Glomerular endothelial cell (primary cell): Measurements from ENCODE around the gene FBXW2. TPM values are rescaled to one million over a fixed set of nuclear protein-coding genes. Genes with fewer than 3 reads are reported as not detected.
"Not testable (repeated sequence)": the region's sequence is repeated elsewhere in the genome, so short reads cannot be mapped to it uniquely, and the experiment has no call there.

Experiments used
- DNase-seq: peaks from one replicate; pipeline ENCODE4 v3.0.0-alpha.2; 2011; ENCODE audit warnings: low read depth, low spot score; ENCODE audit errors: extremely low read depth
- total RNA-seq: library from RNA; depleted of rRNA; stranded (reverse); fragments of >200 nt; gene quantifications from 2 replicates; pipeline ENCODE4 v1.2.3, GENCODE V29; 2015

FBXW2 gene
- total RNA-seq, result 41.8 and 49.8 TPM in 2 replicates

DNA sequence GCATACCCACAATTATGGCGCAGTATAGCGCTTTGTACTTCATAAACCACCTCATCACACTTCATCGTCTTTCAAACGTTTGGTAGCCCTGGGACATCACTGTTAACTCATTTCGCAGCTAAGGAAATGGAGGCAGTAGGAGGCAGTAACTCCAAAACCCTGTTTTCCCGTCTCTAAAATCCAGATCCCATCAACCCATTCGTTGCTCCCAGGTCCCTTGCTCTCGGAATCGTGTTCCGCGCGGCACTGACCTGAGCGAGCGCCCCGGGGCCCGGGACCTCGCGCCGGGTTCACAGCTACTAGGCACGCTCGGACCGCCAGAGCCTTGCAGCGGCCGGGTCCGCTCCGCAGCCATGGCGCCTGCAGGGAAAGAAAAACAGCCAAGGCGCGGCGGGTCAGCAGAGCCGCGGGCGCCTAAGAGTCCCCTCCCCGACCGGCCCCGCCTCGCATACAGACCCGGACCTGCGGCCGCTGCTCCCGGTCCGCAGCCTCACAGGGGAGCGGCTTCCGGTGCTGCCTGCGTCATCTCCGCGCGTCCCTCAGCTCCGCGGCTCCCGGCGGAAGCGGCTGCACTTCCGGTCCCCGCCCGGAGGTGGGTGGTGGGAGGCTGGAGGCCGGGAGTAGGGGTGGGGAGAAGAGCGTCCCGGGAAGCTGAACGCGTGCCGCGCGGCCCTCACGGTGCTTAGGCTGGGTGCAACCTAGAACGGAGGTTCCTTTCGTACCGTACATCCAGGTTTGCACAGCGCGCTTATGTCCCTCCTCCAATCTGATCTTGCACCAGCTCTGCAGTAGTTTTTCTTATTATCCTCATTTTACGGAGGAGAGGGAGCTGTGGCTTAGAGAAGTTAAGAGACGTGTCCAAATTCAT, at the start of gene FBXW2:
TSS of gene FBXW2 (minus strand) at position 519 of the 868 bp plus-strand sequence. CDS start 5,158 bp downstream, outside the sequence.
- no peak for DNase-seq

- no peak for DNase-seq
These were observed 48.9 kb upstream of the FBXW2 start for GRCh38 chr9:120841930-120842684.

DNA sequence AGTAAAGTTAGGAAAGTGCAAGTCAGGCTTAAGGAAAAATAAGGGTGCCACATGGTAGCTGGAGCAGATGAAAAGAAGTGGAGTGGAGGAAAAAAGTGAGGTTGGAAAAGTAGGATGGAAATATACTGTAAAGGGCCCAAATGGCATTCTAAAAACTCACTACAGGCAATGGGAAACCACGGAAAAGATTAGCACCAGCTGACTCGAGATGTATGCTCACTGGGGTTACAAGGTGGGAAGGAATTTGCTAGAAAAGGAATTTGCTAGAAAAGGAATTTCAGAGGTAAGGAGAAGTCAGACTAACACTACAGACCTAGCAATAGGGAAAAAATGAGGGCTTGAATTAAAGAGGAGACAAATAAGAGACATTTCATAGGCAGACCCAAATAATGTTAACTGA, 45.9 kb upstream of the FBXW2 start:
- DNase-seq, result no peak

DNA sequence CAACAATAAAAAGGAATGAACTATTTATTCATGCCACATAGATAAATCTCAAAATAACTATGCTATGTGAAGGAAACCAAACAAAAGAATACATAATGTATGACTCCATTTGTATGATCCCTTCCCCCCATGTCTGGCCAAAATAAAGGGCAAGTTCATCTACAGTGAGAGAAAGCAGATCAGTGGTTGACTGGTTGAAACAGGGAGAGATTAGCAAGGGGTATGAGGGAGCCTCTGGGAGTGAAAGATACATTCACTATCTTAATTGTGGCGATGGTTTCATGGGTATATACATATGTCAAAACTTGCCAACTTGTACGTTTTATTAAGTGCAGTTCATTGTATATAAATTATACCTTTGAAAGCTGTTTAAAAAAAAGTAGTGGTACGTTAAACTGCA, 44.7 kb upstream of the FBXW2 start:
- DNase-seq, result no peak

- DNase-seq, result no peak
These were observed 40.1 kb upstream of the FBXW2 start for GRCh38 chr9:120833325-120833724.

- DNase-seq, result no peak
These were observed 39.6 kb upstream of the FBXW2 start for GRCh38 chr9:120832807-120833206.

- DNase-seq, result no peak
These were observed 37.6 kb upstream of the FBXW2 start for GRCh38 chr9:120830865-120831264.

GRCh38 chr9:120830151-120830550, 36.9 kb upstream of the FBXW2 start:
- no peak for DNase-seq

- no peak for DNase-seq
These were observed 36.4 kb upstream of the FBXW2 start for GRCh38 chr9:120829650-120830049.

DNA sequence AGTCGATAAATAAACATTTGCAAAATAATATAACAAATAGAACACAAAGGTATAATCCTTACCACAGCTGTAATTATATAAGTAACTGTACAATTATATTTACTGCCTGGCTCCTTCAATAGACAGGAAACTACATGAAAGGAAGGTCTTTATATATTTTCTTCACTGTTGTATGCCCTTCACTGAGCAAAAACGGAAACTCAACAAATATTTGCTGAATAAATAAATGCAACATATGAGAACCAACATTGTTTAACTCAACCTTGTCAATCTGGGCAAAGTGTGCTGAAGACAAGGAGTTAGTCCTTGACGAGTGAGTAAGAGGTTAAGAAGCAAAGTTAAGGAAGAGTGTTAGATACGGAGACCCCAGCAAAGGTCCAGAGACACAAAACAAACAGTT, 26.9 kb upstream of the FBXW2 start:
- DNase-seq, result no peak

DNA sequence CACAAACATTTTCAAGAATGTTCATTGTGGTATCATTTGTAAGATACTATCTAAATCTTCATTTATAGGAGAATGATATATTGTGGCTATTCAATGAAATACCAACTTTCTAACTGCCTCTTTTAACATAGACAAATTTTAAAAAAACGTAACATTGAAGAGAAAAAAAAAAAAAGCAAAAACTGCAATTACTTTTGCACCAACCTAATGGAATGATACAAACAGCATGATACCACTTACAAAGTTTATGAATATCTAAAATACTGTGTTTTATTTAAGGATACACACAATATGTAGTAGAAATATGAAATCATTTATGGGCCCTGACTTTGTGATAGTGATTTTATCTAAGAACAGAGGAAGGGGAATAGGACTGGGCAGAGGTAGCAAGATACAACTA, 25.4 kb upstream of the FBXW2 start:
- DNase-seq, result no peak

- no peak for DNase-seq
These were observed 21.9 kb upstream of the FBXW2 start for GRCh38 chr9:120815075-120815474.

GRCh38 chr9:120808931-120809330, 15.7 kb upstream of the FBXW2 start:
- DNase-seq, result no peak

GRCh38 chr9:120807607-120808379, 14.6 kb upstream of the FBXW2 start:
- DNase-seq, result no peak

DNA sequence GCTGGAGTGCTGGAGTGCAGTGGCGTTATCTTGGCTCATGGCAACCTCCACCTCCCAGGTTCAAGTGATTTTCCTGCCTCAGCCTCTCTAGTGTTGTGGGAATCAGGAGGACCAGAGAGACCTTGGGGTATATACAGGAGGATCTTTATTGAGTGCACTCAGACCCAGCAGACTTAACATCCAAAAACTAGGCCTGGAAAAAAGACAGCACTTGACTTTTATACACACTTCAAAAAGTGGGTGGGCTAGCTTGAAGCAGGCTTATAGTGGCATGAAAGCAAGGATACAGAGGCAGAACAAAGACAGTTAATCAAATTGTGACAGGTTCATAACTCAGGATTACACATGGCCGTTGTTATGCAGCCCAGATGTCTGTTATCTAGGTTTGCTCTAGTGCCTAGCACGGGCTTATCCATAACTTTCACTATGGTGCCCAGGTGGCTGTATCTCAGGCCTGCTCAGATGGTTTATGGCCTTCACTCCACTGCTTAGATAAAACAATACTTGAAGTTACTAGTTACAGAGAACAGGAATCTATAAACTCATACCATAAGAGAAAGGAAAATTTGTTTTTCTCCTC, 11.7 kb upstream of the FBXW2 start:
- not testable (repeated sequence) for DNase-seq

- DNase-seq, result no peak
These were observed 8.2 kb upstream of the FBXW2 start for GRCh38 chr9:120801441-120801840.

- no peak for DNase-seq
These were observed 2.1 kb downstream of the FBXW2 start for GRCh38 chr9:120791161-120791560.

DNA sequence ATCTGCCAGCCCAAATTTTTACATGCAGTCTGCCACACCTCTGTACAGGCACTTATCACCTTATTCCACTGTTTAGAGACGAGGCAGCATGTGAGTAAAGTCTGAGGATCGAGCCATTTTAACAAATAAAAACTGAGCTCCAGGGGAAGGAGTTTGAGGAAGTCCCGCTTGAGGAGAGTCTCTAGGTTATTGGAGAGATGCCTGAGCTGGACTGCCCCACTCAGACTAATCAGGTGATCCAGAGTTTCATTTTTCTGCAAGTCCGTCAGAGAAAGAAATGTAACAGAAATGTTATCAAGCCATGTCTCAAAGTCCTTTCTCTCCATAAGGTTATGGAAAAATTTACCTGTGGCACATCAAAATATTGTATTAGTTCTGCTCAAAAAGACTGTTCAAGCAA, 5.3 kb downstream of the FBXW2 start:
- DNase-seq, result no peak

DNA sequence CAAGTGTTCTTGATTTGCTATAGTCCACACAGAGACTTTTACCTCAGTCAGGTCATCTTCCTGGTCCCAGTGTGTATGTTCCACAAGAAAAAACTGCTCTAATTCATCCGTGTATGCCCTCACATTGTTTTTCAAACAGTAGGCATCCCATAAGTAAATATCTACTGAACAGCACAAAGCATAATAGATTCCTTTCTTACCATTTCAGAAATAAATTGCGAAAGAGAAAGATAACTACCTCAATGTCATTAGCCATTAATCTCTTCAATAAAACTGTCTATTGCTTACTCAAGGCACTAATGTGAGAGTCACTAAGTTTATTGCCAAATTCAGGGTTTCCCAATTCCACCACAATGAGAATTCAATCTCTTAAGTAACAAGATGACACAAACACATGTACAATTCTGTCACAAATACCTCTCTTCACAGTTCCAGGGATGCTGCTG, 9.6 kb downstream of the FBXW2 start:
- DNase-seq, result no peak

GRCh38 chr9:120781236-120781635, 12.0 kb downstream of the FBXW2 start:
- DNase-seq, result no peak

DNA sequence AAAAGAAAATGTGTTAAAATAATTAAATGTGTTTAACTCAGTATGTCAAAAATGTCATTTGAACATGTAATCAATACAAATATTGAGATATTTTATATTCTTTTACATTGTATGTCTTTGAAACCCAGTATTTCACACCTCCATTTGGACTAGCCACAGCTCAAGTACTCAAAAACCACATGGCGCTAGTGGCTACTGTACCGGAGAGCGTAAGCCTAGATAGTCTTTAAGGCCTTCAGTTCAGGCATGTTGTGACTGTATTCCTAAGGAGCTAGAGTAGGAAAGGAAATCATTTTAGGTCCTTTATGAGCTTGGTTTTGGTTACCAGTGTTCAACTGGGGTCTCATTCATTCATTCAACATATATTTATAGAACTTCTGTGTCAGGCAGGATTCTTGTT, 12.8 kb downstream of the FBXW2 start:
- no peak for DNase-seq
